ENCODE results near the gene MELK.

The MELK gene

DNA sequence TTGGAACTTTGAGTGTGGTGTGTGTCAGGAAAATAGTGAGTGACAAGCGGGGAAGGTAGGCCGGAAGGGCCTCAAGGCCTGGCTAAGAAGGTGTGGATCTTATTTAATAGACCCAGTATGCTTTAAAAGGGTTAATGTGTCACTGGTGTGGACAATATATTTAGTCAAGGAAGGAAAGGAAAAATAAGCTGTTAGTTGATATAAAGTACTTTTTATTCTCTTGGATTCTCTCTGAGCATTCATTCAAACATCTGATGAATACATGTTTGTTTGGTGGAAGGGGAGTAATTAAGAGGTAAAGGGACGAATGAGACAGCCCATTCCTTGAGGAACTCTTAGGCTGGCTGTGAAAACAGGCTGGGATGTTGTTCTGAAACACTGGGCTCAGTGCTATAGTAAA, 98.9 kb downstream of the MELK start:
- DNase-seq (ENCODE audit: low read depth), result no peak
- H3K4me3 ChIP-seq (ENCODE audit: low read length), result no peak overlapping the region
- TF ChIP-seq, protein P1, sequence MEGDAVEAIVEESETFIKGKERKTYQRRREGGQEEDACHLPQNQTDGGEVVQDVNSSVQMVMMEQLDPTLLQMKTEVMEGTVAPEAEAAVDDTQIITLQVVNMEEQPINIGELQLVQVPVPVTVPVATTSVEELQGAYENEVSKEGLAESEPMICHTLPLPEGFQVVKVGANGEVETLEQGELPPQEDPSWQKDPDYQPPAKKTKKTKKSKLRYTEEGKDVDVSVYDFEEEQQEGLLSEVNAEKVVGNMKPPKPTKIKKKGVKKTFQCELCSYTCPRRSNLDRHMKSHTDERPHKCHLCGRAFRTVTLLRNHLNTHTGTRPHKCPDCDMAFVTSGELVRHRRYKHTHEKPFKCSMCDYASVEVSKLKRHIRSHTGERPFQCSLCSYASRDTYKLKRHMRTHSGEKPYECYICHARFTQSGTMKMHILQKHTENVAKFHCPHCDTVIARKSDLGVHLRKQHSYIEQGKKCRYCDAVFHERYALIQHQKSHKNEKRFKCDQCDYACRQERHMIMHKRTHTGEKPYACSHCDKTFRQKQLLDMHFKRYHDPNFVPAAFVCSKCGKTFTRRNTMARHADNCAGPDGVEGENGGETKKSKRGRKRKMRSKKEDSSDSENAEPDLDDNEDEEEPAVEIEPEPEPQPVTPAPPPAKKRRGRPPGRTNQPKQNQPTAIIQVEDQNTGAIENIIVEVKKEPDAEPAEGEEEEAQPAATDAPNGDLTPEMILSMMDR (conservative IDR thresholded peaks at IDR 0.05; ENCODE audit: low read depth, low read length), result no peak

DNA sequence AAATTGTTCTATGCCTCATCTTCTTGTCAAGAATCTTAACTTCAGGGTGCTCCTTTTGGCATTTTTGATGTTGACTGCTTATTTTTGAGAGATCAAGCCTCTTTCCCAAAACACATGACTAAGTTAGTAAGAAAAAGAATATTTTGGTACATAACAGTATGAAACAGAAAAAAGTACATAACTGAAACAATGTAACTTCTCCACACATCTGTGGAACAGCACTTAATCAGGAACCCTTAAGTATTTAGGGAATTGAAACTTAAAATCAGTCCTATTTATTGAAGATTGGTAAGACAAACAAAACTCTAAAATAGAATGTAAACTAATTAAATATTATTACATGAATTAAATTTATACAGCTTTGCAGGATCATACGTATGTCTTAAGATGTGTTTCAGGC, 103.4 kb downstream of the MELK start:
- H3K4me3 ChIP-seq (ENCODE audit: low read length), result no peak overlapping the region
- TF ChIP-seq, protein P1 (conservative IDR thresholded peaks at IDR 0.05; ENCODE audit: low read depth, low read length), result no peak
- no peak for DNase-seq (ENCODE audit: low read depth)

DNA sequence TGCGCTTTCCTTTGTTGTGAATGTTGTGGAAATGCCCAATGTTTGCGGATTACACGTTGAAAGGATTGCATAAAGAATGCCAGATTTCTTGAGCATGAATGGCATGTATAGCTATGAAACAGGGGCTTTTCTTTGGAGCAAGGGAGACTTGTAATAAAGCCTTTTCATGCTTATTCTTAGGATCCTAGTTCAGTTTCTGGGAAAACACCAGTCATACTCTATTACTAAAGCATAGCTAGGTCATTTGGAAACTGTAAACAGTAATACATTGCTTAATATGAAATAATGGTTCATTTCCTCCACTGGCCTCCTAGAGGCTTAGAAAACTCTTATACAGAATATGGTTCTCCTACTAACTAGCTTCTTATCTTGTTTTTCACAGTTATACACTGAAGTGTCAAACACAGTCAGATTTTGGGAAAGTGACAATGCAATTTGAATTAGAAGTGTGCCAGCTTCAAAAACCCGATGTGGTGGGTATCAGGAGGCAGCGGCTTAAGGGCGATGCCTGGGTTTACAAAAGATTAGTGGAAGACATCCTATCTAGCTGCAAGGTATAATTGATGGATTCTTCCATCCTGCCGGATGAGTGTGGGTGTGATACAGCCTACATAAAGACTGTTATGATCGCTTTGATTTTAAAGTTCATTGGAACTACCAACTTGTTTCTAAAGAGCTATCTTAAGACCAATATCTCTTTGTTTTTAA, 104.2 kb downstream of the MELK start:
- no peak overlapping the region for H3K4me3 ChIP-seq (ENCODE audit: low read length)
- peak; percentile 24 for DNase-seq (ENCODE audit: low read depth)
- TF ChIP-seq, protein P1 (conservative IDR thresholded peaks at IDR 0.05; ENCODE audit: low read depth, low read length), result no peak

DNA sequence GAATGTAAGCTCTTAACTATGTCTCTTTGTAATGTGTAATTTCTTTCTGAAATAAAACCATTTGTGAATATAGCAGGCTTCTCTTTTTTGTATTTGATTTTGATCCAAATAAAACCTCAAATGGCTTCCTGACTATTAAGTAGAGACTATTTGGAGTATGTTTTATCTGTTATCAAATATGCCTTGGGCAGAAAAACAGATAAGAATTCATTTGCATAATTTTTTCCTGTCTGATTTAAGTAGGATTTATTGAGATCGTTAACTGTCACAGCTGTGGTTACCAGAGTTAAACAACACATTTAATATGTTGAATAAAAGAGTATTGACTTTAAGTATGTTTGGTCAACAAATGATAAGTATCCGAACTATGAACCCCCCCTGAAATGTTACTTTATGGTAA, 104.9 kb downstream of the MELK start:
- TF ChIP-seq, protein P1 (conservative IDR thresholded peaks at IDR 0.05; ENCODE audit: low read depth, low read length), result no peak
- no peak for DNase-seq (ENCODE audit: low read depth)
- H3K4me3 ChIP-seq (ENCODE audit: low read length), result no peak overlapping the region

DNA sequence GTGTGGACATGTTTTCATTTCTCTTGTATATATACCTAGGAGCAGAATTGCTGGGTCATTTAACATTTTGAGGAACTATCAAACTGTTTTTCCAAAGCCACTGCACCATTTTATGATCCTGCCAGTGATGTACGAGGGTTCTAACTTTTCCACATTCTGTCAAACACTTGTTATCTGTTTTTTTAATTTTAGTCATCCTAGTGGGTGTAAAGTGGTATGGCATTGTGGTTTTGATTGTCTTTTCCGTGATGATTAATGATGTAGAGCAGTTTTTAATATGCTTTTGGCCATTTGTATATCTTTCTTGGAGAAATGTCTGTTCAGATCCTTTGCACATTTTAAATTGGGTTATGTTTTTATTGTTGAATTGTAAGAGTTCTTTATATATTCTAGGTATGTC, 107.0 kb downstream of the MELK start:
- TF ChIP-seq, protein P1 (conservative IDR thresholded peaks at IDR 0.05; ENCODE audit: low read depth, low read length), result no peak
- H3K4me3 ChIP-seq (ENCODE audit: low read length), result no peak overlapping the region
- no peak for DNase-seq (ENCODE audit: low read depth)

DNA sequence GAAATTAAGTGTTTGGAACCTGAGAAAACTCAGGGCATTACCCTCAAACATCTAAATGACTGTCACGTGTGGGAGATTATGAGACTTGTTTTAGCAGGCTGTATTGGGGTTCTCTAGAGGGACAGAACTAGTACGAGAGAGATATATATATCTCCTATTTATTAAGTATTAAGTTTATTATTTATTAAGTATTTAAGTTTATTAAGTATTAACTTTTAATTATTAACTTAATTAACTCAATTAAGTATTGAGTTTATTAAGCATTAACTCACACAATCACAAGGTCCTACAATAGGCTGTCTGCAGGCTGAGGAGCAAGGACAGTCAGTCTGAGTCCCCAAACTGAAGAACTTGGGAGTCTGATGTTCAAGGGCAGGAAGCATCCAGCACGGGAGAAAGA, 113.8 kb downstream of the MELK start:
- H3K4me3 ChIP-seq (ENCODE audit: low read length), result no peak overlapping the region
- TF ChIP-seq, protein P1 (conservative IDR thresholded peaks at IDR 0.05; ENCODE audit: low read depth, low read length), result no peak
- DNase-seq (ENCODE audit: low read depth), result no peak

DNA sequence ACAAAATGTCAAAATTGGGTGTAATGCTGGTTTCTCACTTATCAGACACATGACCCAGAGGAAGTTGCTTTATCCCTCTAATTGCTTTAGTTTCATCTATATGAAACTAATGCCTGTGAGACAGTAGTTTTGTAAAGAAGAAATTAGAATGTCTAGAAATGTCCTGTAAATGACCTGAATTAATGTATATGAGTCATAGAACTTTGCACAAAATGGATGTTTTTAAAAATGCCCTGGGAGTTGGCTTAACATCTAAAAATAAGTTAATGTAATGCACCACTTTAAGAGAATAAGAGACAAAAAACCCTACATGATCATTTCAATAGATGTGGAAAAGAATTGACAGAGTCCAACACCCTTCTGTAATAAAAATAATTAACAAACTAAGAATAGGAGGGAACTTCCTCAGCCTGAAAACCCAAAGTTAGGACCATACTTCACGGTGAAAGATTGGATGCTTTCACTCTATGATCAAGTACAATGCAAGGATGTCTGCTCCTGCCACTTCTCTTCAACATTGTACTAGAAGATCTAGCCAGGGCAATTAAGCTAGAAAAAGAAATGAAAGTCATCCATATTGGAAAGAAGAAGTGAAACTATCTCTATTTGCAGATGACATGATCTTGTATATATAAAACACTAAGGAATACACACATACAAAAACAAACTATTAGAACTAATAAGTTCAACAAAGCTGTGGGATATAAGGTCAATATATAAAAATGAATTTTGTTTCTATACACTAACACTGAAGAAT, 117.9 kb downstream of the MELK start:
- DNase-seq (ENCODE audit: low read depth), result no peak
- TF ChIP-seq, protein P1 (conservative IDR thresholded peaks at IDR 0.05; ENCODE audit: low read depth, low read length), result no peak
- H3K4me3 ChIP-seq (ENCODE audit: low read length), result no peak overlapping the region
